T-helper 2 cell treated with Interferon-gamma antibody and Interleukin-4, amounts not matched to agents 100 ng/mL and 5 ng/mL, for 36 hours (primary cell): ENCODE data around the gene TIMP1. TPM values are rescaled to one million over a fixed set of nuclear protein-coding genes. Genes with fewer than 3 reads are reported as not detected.

Experiments
- intact Hi-C: fragments of 100-400 bp; cut with micrococcal nuclease; formaldehyde crosslinking; loops from one replicate; pipeline ENCODE4 v1.15.1; 2023
- total RNA-seq: library from RNA; stranded (reverse); gene quantifications from 2 replicates; pipeline ENCODE4 v1.2.3, GENCODE V29; 2022

The TIMP1 gene
- total RNA-seq, 1 donor from 2014 or later = 147 TPM

DNA sequence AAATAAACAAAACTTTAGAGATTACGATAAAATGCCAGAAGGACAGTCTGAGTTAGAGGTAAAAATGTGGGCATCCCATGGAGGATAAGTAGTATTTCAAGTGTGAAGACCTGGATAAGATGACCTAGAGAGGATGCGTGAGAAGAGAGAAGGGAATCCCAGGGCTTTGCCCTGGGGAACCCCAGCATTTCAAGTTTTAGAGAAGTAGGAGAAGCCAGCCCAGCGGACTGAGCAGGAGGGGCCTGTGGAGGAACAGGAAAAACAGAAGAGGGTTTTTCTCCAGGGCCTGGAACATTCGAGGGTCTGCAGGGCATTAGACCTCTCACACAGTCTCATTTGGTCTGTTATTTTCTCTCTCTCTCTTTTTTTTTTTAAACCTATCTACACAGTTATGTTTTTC lies 50.4 kb downstream of the TIMP1 start:
- intact Hi-C loops = no loop called here

DNA sequence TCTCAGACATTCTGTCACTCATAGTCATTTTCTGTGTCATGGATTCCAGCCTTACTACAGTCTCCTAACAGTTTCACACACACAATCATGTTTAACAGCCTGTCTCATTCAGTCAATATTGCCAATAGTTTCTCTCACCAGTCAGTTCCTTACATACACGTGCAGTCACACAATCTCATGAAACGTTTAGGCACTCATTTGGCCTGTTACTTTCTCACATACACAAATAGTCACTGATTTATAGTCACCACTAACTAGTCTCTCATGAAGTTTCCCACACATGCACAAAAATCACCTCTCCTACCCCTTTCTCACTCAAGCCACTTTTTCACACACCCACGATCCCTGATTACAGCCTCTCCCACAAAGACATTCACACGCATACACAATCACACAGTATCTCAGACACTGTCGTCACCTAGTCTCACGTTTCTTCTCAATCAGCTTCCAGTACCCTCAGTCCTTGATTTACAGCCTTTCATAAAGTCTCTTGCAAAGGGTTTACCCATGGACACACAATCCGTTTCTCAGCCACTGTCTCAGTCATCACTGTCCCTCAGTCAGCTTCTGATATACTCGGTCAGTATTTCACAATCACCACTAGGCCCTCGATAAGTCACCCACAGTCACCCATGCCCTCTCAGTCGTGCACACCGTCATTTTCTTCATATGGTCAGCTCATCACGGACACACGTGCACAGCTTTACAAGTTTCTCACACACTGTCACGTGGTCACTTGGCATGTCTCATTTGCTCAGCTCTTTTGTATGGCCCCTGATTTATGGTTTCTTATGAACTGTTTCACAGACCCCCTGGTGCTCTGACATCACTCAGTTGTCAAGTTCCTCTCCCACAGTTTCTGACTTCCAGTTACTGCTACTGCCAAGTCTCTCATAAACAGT lies 51.7 kb downstream of the TIMP1 start:
- intact Hi-C loops = no loop called here

DNA sequence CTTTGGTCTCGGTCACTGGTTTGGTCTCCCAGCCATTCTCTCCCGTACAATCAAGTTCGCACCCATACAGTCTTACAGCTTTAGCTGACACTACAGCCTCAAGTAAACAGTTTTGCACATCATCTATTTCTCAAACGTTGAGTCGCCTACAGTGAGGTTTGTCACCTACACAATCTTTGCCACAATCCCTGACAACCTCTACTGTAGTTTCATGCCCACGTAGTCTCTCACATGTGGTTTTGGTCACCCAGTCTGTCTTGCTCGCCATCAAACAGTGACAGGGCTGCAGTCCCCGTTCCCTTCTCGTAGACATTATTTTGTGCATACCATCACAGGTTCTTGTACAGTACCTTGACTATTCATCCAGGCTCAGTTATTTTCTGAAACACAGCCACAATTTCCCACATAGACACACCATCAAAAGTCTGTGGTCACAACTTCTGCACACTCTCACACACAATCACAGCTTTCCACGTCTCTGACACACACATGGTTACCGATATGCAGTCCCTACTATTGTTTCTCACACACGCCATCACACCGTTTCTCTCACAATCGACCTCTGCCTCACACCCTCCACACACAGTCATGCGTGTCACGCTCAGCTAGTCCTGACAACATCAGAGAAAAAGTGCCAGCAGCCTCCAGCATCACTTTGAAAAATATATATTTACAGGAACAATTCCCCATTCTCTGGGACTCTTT lies 52.8 kb downstream of the TIMP1 start:
- intact Hi-C loops = no loop called here

Other genes starting within 250 kb of the TIMP1 start
- 0.25 and 0.39 TPM in 2 replicates for gene ZNF157, start 211.9 kb upstream of the TIMP1 start, total RNA-seq
- 11.0 and 11.3 TPM in 2 replicates for gene ZNF41, start 99.2 kb upstream of the TIMP1 start, total RNA-seq
- gene ARAF, start 21.2 kb upstream of the TIMP1 start, total RNA-seq = 85.1 and 94.2 TPM in 2 replicates
- gene SYN1, start 37.4 kb downstream of the TIMP1 start, total RNA-seq = 0.57 and 0.91 TPM in 2 replicates
- gene CFP, start 47.5 kb downstream of the TIMP1 start, total RNA-seq = 14.8 and 19.3 TPM in 2 replicates
- gene ELK1, start 68.1 kb downstream of the TIMP1 start, total RNA-seq = 57.4 and 58.9 TPM in 2 replicates
- gene UXT, start 76.7 kb downstream of the TIMP1 start, total RNA-seq = 189 and 193 TPM in 2 replicates